ENCODE measurements around the gene ACSS1. TPM values are rescaled to one million over a fixed set of nuclear protein-coding genes. Genes with fewer than 3 reads are reported as not detected.

Gene ACSS1
- total RNA-seq, 4 donors from 2014 or later: 5.8 to 23.5 (median 11.1) TPM

DNA sequence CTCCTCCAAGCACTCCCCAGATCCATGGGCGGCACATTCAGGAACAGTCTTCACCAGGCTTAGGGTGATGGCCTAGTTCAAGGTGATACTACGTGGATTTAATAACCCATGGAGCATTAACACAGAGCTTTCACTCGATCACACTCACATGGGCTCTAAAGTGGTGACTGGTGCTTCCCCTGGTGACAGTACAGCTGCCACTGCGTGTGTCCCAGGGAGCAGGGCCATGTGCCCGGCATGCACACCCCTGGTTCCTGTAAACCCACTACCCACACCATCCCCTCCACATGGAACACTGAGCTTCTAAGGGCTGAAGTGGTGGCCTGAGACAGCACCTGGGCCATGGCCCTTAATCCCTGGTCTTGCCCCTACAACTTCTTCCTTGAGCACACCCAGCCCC is 37.6 kb downstream of the ACSS1 start:
- Histone ChIP-seq H3K4me3 (no peak overlapping the region), H3K27ac (peak overlapping the region in 1 of 4 donors; percentile 54), H3K36me3 (peaks cover 0 to 45% (median 0%) of the 10 kb centered on the region in 3 donors), H3K9me3 (no peaks in the 10 kb centered on the region), H3K4me1 (peaks cover 12 to 83% (median 41%) of the 10 kb centered on the region in 3 donors), H3K27me3 (no peaks in the 10 kb centered on the region)
- TF ChIP-seq POLR2A (IDR thresholded peaks at IDR 0.05): no peak
- TF ChIP-seq, protein P1, sequence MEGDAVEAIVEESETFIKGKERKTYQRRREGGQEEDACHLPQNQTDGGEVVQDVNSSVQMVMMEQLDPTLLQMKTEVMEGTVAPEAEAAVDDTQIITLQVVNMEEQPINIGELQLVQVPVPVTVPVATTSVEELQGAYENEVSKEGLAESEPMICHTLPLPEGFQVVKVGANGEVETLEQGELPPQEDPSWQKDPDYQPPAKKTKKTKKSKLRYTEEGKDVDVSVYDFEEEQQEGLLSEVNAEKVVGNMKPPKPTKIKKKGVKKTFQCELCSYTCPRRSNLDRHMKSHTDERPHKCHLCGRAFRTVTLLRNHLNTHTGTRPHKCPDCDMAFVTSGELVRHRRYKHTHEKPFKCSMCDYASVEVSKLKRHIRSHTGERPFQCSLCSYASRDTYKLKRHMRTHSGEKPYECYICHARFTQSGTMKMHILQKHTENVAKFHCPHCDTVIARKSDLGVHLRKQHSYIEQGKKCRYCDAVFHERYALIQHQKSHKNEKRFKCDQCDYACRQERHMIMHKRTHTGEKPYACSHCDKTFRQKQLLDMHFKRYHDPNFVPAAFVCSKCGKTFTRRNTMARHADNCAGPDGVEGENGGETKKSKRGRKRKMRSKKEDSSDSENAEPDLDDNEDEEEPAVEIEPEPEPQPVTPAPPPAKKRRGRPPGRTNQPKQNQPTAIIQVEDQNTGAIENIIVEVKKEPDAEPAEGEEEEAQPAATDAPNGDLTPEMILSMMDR (IDR thresholded peaks at IDR 0.05): no peak
- intact Hi-C loops (cut with DNase I): no loop called here
- no peak for DNase-seq
- 91 to 100% methylated on average over 1 to 5 of the region's 5 CpGs for WGBS, 2 donors

DNA sequence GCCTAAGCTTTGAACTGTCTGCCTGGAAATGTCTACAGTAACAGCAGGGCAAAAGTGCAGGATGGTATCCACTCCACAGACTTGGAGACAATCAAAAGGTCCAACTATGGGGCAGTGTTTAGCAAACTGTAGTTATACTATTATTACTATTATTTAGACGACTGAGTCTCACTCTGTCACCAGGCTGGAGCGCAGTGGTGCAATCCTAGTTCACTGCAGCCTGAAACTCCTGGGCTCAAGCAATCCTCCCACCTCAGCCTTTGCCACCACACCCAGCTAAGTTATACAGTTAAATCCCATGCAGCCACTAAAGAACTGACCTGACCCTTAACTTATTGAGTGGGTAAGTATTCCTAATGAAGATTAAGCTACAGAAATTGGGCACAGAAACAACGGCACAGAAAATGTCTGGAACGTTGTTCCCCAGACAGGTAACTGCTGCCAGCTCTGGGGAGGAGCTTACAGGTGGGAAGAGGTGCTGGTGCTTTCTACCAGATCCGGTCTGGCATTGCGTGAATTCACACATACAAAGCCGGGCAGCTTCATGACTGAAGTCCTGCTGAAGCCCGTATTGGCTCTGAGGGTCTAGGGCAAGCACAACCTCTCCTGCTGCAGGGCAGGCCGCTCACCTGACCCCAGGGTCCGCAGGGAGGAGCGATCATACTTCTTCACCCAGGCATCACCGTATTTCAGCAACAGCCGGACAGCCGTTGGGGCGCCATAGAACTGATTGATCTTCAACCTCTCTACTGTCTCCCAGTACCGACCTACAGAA is 38.4 kb downstream of the ACSS1 start:
- TF ChIP-seq POLR2A (IDR thresholded peaks at IDR 0.05): no peak
- no peak overlapping the region for H3K4me3 ChIP-seq
- peaks cover 0 to 52% (median 0%) of the 10 kb centered on the region in 3 donors for H3K36me3 ChIP-seq
- no peaks in the 10 kb centered on the region for H3K27me3 ChIP-seq
- peaks cover 12 to 82% (median 41%) of the 10 kb centered on the region in 3 donors for H3K4me1 ChIP-seq
- no peak for DNase-seq
- intact Hi-C loops (cut with DNase I): no loop called here
- WGBS, 2 donors: 54 to 79% methylated on average over 8 to 11 of the region's 16 CpGs
- no peaks in the 10 kb centered on the region for H3K9me3 ChIP-seq
- peak overlapping the region in 3 of 4 donors; percentile 12 to 54 (median 33) for H3K27ac ChIP-seq

DNA sequence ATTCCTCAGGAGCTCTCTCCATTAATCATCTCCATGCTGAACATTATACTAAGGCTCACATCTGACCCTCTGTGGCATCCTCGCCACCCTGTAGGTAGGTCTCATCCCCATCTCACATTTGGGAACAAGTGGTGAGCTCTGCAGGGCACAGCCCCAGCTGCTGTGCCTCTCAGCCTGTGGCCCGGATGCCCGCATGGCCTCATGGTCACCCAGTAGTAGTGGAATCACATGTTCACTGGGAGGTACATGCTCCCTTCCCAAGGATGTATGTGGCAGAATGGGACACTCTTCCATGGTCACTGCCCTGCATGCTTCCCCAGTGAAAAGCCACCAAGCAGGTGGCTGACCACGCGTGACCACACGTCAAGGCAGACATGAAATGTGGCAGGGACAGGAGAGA is 39.1 kb downstream of the ACSS1 start:
- intact Hi-C loops (cut with DNase I): no loop called here
- H3K4me1 ChIP-seq: peaks cover 12 to 75% (median 36%) of the 10 kb centered on the region in 3 donors
- 94 to 100% methylated on average over 1 to 4 of the region's 6 CpGs for WGBS, 2 donors
- no peak for DNase-seq
- H3K27ac ChIP-seq: peak overlapping the region in 1 of 4 donors; percentile 54
- H3K4me3 ChIP-seq: no peak overlapping the region
- no peaks in the 10 kb centered on the region for H3K27me3 ChIP-seq
- TF ChIP-seq, protein P1 (IDR thresholded peaks at IDR 0.05): no peak
- no peak for TF ChIP-seq POLR2A (IDR thresholded peaks at IDR 0.05)
- no peaks in the 10 kb centered on the region for H3K9me3 ChIP-seq
- H3K36me3 ChIP-seq: peaks cover 0 to 60% (median 0%) of the 10 kb centered on the region in 3 donors

DNA sequence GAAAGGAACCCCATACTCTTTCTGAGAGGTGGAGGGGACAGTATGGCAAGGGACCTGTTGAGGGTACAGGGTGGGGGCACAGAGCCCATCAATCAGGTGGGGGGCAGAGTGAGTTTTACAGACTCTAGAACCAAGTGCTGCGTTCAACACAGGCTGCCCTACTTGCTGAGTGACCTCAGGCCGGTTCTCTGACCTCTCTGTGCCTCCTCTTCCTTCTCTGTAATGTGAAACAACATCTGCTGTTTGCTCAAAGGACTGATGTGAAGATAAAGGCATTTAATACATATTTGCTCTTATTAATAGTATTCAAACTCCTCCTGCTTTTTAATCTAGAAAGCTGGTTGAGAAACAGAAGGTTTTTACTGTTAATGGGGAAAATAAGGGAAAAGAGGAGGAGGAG is 39.5 kb downstream of the ACSS1 start:
- no peaks in the 10 kb centered on the region for H3K27me3 ChIP-seq
- TF ChIP-seq, protein P1 (IDR thresholded peaks at IDR 0.05): no peak
- no peak for TF ChIP-seq POLR2A (IDR thresholded peaks at IDR 0.05)
- no peak for DNase-seq
- H3K27ac ChIP-seq: peak overlapping the region in 1 of 4 donors; percentile 56
- no peak overlapping the region for H3K4me3 ChIP-seq
- WGBS, 2 donors: 79 to 81% methylated on average over 2 of the region's 2 CpGs
- intact Hi-C loops (cut with DNase I): no loop called here
- H3K4me1 ChIP-seq: peaks cover 12 to 71% (median 32%) of the 10 kb centered on the region in 3 donors
- no peaks in the 10 kb centered on the region for H3K9me3 ChIP-seq
- peaks cover 0 to 64% (median 2%) of the 10 kb centered on the region in 3 donors for H3K36me3 ChIP-seq

DNA sequence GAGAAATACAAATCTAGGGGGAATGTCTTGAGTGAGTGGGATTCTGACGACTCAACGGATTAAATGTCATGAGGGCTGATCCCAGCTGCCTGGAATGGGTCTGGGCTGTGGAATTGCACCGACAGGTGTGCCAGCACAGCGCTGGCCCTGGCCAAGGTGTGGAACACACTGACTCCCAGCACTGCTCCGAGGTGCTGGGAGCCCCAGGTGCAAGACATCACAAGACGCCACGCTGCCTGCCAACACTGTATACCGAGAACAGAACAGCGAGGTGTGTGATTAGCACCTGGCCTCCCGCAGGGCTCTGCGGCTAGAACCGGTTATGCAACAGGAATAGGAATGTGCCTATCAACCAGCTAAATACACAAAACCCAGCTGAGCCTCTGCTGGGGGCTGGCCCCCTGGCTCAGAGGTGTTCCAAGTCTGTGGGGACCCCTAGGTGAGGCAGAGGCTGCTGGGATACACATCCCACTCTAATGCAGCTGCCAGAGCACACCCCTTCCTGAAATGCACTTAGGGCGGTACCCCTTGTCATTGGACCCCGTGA is 40.6 kb downstream of the ACSS1 start:
- peaks cover 0 to 75% (median 7%) of the 10 kb centered on the region in 3 donors for H3K36me3 ChIP-seq
- peak overlapping the region; percentile 28 to 76 (median 56) for H3K27ac ChIP-seq
- H3K9me3 ChIP-seq: no peaks in the 10 kb centered on the region
- TF ChIP-seq, protein P1 (IDR thresholded peaks at IDR 0.05): peak in 1 of 6 experiments; percentile 12
- TF ChIP-seq POLR2A (IDR thresholded peaks at IDR 0.05): no peak
- WGBS, 2 donors: 49 to 52% methylated on average over 5 to 7 of the region's 14 CpGs
- H3K4me1 ChIP-seq: peaks cover under 1 to 60% (median 23%) of the 10 kb centered on the region in 3 donors
- intact Hi-C loops (cut with DNase I): no loop called here
- H3K4me3 ChIP-seq: no peak overlapping the region
- no peak for DNase-seq
- no peaks in the 10 kb centered on the region for H3K27me3 ChIP-seq
